ENCODE measurements around the gene REXO5. TPM values are rescaled to one million over a fixed set of nuclear protein-coding genes. Genes with fewer than 3 reads are reported as not detected.

REXO5 gene
- total RNA-seq, 1 donor from 2014 or later: 1.8 TPM

DNA sequence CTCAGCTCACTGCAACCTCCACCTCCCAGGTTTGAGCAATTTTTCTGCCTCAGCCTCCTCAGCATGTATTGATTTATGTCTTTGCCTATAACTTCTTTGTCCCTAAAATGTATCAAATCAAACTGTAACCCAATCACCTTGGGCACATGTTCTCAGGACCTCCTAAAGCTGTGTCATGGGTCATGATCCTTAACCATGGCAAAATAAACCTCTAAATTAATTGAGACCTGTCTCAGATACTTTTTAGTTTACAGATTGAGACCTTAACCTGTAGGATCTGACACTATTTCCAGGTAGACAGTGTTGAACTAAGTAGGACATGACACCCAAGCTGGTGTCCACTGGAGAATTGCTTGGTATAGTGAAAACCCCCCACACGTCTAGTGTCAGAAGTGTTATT lies 45.2 kb upstream of the REXO5 start:
- no peaks in the 10 kb centered on the region for H3K9me3 ChIP-seq (ENCODE audit: insufficient read depth, low read depth, low read length)
- H3K79me2 ChIP-seq (ENCODE audit: insufficient read depth, low read length): no peaks in the 10 kb centered on the region
- no peaks in the 10 kb centered on the region for H3K27me3 Mint-ChIP-seq (ENCODE audit: low read depth, unreplicated experiment)
- H3K4me3 ChIP-seq (ENCODE audit: insufficient read depth, low read depth, low read length): no peak overlapping the region
- H3K27me3 ChIP-seq (ENCODE audit: insufficient read depth, low read length): no peaks in the 10 kb centered on the region
- FAIRE-seq (no peak), DNase-seq (ENCODE audit: low read depth) (no peak)
- no peaks in the 10 kb centered on the region for H3K4me1 Mint-ChIP-seq (ENCODE audit: low read depth, unreplicated experiment)
- no peak overlapping the region for H3K27ac Mint-ChIP-seq (ENCODE audit: unreplicated experiment)
- H3K4me2 ChIP-seq (ENCODE audit: low read length): no peak overlapping the region
- H2AFZ ChIP-seq (ENCODE audit: low read depth, low read length): no peak overlapping the region
- no peaks in the 10 kb centered on the region for H3K36me3 ChIP-seq (ENCODE audit: insufficient read depth, low read length)
- no peaks in the 10 kb centered on the region for H4K20me1 ChIP-seq (ENCODE audit: insufficient read depth, low read length)
- H3K36me3 Mint-ChIP-seq (ENCODE audit: low read depth, unreplicated experiment): no peaks in the 10 kb centered on the region
- TF ChIP-seq CTCF (IDR thresholded peaks at IDR 0.05; ENCODE audit: insufficient read depth, low read depth, low read length) (no peak), EZH2 (IDR thresholded peaks at IDR 0.05; ENCODE audit: insufficient read depth, low read length) (no peak)
- no peak overlapping the region for H3K9ac ChIP-seq (ENCODE audit: low read length)
- peaks cover 3% of the 10 kb centered on the region for H3K4me1 ChIP-seq (ENCODE audit: insufficient read depth, low read length)
- no peak overlapping the region for H3K27ac ChIP-seq (ENCODE audit: low read depth, low read length)
- no peak overlapping the region for H3K4me3 Mint-ChIP-seq (ENCODE audit: unreplicated experiment)
- H3K9me3 Mint-ChIP-seq (ENCODE audit: unreplicated experiment): peaks cover 2% of the 10 kb centered on the region

GRCh38 chr16:20762404-20763123 lies 43.8 kb upstream of the REXO5 start:
- peaks cover 2% of the 10 kb centered on the region for H3K9me3 Mint-ChIP-seq (ENCODE audit: unreplicated experiment)
- no peaks in the 10 kb centered on the region for H3K4me1 Mint-ChIP-seq (ENCODE audit: low read depth, unreplicated experiment)
- Histone ChIP-seq H3K27me3 (ENCODE audit: insufficient read depth, low read length) (no peaks in the 10 kb centered on the region), H3K27ac (ENCODE audit: low read depth, low read length) (no peak overlapping the region), H3K4me2 (ENCODE audit: low read length) (no peak overlapping the region), H3K4me3 (ENCODE audit: insufficient read depth, low read depth, low read length) (no peak overlapping the region), H3K9ac (ENCODE audit: low read length) (no peak overlapping the region), H3K9me3 (ENCODE audit: insufficient read depth, low read depth, low read length) (no peaks in the 10 kb centered on the region), H2AFZ (ENCODE audit: low read depth, low read length) (no peak overlapping the region), H3K79me2 (ENCODE audit: insufficient read depth, low read length) (no peaks in the 10 kb centered on the region), H4K20me1 (ENCODE audit: insufficient read depth, low read length) (no peaks in the 10 kb centered on the region), H3K4me1 (ENCODE audit: insufficient read depth, low read length) (peaks cover 3% of the 10 kb centered on the region), H3K36me3 (ENCODE audit: insufficient read depth, low read length) (no peaks in the 10 kb centered on the region)
- no peak for FAIRE-seq
- no peaks in the 10 kb centered on the region for H3K36me3 Mint-ChIP-seq (ENCODE audit: low read depth, unreplicated experiment)
- no peak overlapping the region for H3K27ac Mint-ChIP-seq (ENCODE audit: unreplicated experiment)
- TF ChIP-seq CTCF (IDR thresholded peaks at IDR 0.05; ENCODE audit: insufficient read depth, low read depth, low read length) (no peak), EZH2 (IDR thresholded peaks at IDR 0.05; ENCODE audit: insufficient read depth, low read length) (no peak)
- H3K27me3 Mint-ChIP-seq (ENCODE audit: low read depth, unreplicated experiment): no peaks in the 10 kb centered on the region
- no peak overlapping the region for H3K4me3 Mint-ChIP-seq (ENCODE audit: unreplicated experiment)
- DNase-seq (ENCODE audit: low read depth): no peak
